Sciatic nerve (tissue), 2 donors: Measurements from ENCODE around the gene RDH16. TPM values are rescaled to one million over a fixed set of nuclear protein-coding genes. Genes with fewer than 3 reads are reported as not detected.
"Not testable (repeated sequence)": the region's sequence is repeated elsewhere in the genome, so short reads cannot be mapped to it uniquely, and the experiment has no call there.

Experiments used
- ATAC-seq: fragments of 200-7000 bp; cut with Tn5 transposase; one replicate; pipeline ENCODE4 v1.9.1; 2020; ENCODE audit warnings: mild to moderate bottlenecking, moderate library complexity
- DNase-seq: peaks from one replicate; pipeline ENCODE4 v3.0.0-alpha.2; 2020; ENCODE audit warnings: low spot score
- intact Hi-C: fragments of 100-400 bp; cut with DNase I; formaldehyde crosslinking; loops from one replicate; pipeline ENCODE4 v1.14.2; 2022
- total RNA-seq: library from RNA; stranded (reverse); fragmentation: NEBNext Ultra II Directional; extraction: Animal tissue kit (Norgen Biotek cat#: 25700); gene quantifications from one replicate; pipeline ENCODE4 v1.2.1, GENCODE V29; 2021
- donor health status: DM: no; HTN: no; CAD: no.
- donor health status: DM: no; HTN: no; CAD: no.

The RDH16 gene
- total RNA-seq, 1 donor from 2014 or later: 1.4 TPM

- ATAC-seq: peak; percentile 8
- no peak for DNase-seq
- intact Hi-C loops: no loop called here
These were observed 33.4 kb upstream of the RDH16 start for GRCh38 chr12:56990648-56991318.

GRCh38 chr12:56989861-56990610 is 32.6 kb upstream of the RDH16 start:
- DNase-seq (no peak), ATAC-seq (no peak)
- intact Hi-C loops: no loop called here

DNA sequence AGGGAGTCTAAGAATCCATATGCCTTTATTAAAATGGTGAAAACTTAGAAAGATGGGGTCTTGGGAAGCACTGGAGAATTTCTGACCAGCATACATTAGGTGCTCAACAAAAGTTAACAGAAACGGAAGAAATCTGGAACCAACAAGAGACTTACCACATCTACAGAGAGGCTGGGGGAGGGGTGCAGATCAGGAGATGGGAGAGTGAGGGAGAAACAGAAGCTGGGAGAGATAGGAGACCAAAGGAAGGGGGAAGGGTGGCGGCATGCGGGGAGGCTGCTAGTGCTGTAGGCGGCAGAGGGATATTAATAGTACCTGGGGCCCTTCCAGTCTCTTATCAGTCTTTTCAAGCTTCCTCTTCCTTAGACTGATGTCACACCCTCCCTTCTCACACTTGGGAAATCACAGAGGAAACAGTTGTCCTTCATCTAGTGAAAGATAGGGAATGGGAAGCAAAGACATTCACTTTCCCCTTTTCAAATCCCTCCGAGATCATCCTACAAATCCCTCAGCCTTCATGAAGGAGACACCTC is 30.9 kb upstream of the RDH16 start:
- intact Hi-C loops: no loop called here
- DNase-seq (no peak), ATAC-seq (no peak)

- intact Hi-C loops: no loop called here
- DNase-seq (peak; percentile 90), ATAC-seq (peak; percentile 90)
These were observed 30.2 kb upstream of the RDH16 start for GRCh38 chr12:56987551-56988053.

DNA sequence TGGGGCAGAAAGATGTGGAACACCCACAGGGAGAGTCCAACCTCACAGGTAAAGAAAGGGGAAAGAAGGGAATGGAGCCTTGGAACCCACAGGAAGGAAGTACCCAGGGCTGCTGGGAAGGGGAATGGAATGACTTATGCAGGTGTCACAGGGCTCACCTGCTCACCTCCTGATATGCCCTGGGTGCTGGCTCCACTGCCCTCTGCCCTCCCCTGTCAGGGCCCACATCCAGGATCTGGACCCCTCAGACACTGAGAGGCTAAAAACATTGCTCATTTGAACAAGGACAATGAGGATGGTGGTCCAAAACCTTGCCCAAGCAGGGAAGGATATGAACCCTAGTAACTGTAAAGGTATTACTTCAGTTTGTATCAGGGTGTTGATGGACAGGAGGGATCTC is 29.6 kb upstream of the RDH16 start:
- intact Hi-C loops: no loop called here

GRCh38 chr12:56985714-56986113 is 28.3 kb upstream of the RDH16 start:
- DNase-seq, ATAC-seq, intact Hi-C loops: not testable (repeated sequence)

More for the DNA sequence above, 29.6 kb upstream of the RDH16 start:
- no peak for ATAC-seq
- DNase-seq: no peak

GRCh38 chr12:56983386-56983785 is 26.0 kb upstream of the RDH16 start:
- DNase-seq: no peak
- ATAC-seq: no peak

DNA sequence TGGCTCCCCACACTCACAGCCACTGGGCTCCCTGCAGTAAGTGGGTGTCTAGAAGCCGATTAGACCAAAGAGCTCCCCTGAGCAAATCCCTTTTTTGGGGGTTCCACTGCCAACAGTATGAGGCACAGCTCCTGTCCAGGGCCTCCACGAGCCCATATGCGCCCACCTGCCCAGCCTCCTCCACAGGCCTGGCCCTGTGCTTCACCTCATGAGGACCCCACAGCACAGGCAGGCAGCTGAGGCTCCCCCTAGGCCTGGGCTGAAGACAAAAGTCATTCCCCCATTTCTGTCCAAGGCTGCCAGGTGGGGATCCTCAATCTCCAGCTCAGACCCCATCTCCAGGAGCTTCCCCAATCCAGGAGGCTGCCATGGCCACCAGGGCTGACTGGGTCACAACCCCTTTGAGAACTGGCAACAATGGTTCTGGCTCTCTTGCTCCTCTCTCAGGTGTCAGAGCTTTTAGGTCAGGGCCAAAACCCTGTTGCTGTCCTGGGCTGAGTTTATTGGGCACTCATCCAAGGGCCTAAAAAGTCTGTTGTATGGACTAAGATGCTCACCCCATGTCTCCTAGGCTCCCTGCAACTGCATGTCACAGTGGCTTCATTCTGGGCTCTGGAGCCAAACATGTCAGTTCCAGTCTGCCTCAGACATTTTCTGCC is 25.3 kb upstream of the RDH16 start:
- DNase-seq, intact Hi-C loops, ATAC-seq: not testable (repeated sequence)

More at GRCh38 chr12:56983386-56983785, 26.0 kb upstream of the RDH16 start:
- intact Hi-C loops: no loop called here

- intact Hi-C loops: no loop called here
- no peak for DNase-seq
- no peak for ATAC-seq
These were observed 23.6 kb upstream of the RDH16 start for GRCh38 chr12:56980941-56981530.

- intact Hi-C loops: no loop called here
- no peak for DNase-seq
- ATAC-seq: no peak
These were observed 22.9 kb upstream of the RDH16 start for GRCh38 chr12:56980268-56980667.

DNA sequence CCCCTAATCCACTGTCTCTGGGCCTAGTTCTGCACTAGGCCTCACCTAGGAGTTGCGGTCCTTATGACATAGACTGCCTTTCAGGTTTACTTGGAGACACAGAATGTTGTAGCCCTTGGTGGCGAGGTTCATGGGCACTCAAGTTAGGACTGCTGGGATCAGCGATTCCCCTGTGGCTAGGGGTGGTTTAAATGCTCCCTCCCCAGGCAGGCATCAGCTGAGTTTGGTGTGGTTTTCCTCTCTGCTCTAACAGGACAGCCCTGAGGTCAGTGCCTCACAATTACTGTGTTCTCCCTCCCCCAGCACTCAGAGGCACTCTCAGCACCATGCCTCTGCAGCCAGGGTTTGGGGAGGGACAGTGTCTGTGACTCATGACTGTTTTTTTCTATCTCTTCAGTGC is 22.2 kb upstream of the RDH16 start:
- intact Hi-C loops: no loop called here
- DNase-seq (no peak), ATAC-seq (no peak)

DNA sequence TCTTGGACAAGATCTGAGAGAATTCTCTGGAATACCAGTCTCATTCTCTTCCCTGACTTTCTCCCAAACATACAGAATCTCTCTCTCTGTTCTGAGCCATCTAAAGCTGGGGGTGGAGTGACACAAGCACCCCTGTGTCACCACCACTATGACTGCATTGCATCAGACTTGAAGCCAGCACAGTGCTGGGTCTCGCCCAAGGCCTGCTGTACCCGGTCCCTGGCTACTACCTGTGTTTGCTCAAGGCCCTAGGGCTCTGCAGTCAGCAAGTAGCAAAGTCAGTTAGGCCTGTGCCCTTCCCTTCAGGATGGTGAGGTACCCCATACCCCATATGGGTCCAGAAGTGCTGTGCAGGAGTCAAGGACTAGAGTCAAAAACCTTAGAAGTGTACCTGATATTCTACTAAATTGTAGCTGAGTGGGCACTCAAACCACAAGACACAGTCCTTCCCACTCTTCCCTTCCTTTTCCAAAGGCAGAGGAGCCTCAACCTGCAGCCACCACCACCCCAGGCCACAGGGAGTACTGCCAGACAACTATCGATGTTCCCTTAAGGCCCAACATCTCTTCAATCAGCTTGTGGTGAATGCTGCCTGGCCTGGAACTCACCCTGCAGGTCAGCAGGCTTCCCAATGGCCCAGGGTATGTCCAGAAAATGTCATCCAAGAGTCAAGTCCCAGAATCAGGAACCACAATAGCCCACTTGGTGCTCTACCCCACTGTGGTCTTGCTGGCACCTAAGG is 21.2 kb upstream of the RDH16 start:
- no peak for ATAC-seq
- intact Hi-C loops: no loop called here
- DNase-seq: no peak

DNA sequence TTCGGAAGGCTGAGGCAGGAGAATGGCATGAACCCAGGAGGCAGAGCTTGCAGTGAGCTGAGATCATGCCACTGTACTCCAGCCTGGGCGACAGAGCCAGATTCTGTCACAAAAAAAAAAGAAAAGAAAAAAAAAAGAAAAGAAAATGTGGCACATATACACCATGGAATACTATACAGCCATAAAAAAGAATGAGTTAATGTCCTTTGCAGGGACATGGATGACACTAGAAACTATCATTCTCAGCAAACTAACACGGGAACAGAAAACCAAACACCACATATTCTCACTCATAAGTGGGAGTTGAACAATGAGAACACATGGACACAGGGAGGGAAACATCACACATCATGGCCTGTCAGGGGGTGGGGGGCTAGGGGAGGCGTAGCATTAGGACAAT is 20.0 kb upstream of the RDH16 start:
- DNase-seq, ATAC-seq, intact Hi-C loops: not testable (repeated sequence)

DNA sequence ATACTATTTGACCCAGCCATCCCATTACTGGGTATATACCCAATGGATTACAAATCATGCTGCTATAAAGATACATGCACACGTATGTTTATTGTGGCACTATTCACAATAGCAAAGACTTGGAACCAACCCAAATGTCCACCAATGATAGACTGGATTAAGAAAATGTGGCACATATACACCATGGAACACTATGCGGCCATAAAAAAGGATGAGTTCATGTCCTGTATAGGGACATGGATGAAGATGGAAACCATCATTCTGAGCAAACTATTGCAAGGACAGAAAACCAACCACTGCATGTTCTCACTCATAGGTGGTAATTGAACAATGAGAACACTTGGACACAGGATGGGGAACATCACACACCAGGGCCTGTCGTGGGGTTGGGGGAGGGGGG is 16.8 kb upstream of the RDH16 start:
- DNase-seq, ATAC-seq, intact Hi-C loops: not testable (repeated sequence)

- DNase-seq, ATAC-seq, intact Hi-C loops: not testable (repeated sequence)
These were observed 11.5 kb upstream of the RDH16 start for GRCh38 chr12:56968910-56969309.

DNA sequence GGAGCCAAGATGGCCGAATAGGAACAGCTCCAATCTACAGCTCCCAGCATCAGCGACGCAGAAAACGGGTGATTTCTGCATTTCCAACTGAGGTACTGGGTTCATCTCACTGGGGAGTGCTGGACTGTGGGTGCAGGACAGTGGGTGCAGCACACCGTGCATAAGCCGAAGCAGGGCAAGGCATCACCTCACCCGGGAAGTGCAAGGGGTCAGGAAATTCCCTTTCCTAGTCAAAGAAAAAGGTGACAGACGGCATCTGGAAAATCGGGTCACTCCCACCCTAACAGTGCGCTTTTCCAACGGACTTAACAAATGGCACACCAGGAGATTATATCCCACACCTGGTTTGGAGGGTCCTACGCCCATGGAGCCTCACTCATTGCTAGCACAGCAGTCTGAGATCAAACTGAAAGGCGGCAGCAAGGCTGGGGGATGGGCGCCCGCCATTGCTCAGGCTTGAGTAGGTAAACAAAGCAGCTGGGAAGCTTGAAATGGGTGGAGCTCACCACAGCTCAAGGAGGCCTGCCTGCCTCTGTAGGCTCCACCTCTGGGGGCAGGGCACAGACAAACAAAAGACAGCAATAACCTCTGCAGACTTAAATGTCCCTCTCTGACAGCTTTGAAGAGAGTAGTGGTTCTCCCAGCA is 8.7 kb upstream of the RDH16 start:
- intact Hi-C loops, ATAC-seq, DNase-seq: not testable (repeated sequence)

- intact Hi-C loops, DNase-seq, ATAC-seq: not testable (repeated sequence)
These were observed 7.7 kb upstream of the RDH16 start for GRCh38 chr12:56965124-56965523.

GRCh38 chr12:56963557-56963956 is 6.1 kb upstream of the RDH16 start:
- DNase-seq, intact Hi-C loops, ATAC-seq: not testable (repeated sequence)
